NCI-H345 treated with DMSO at 0.1 percent for 48 hours (cell line): ENCODE data around the gene EML6.

Experiments used
- DNase-seq: peaks from one replicate; lab custom pipeline; 2025; ENCODE audit not compliant: unreplicated experiment; lab: John Stamatoyannopoulos, UW

The EML6 gene

GRCh38 chr2:54902763-54903162 lies 179.3 kb downstream of the EML6 start:
- no peak for DNase-seq

GRCh38 chr2:54903736-54904554 lies 180.5 kb downstream of the EML6 start:
- no peak for DNase-seq

- DNase-seq = no peak
Measured at GRCh38 chr2:54904836-54905235, 181.4 kb downstream of the EML6 start.

GRCh38 chr2:54906716-54907115 lies 183.3 kb downstream of the EML6 start:
- DNase-seq = no peak

GRCh38 chr2:54907663-54908062 lies 184.2 kb downstream of the EML6 start:
- no peak for DNase-seq

GRCh38 chr2:54908591-54908990 lies 185.1 kb downstream of the EML6 start:
- no peak for DNase-seq

- no peak for DNase-seq
Measured at GRCh38 chr2:54909001-54909400, 185.5 kb downstream of the EML6 start.

- DNase-seq = no peak
Measured at GRCh38 chr2:54912305-54912704, 188.8 kb downstream of the EML6 start.

- DNase-seq = no peak
Measured at GRCh38 chr2:54912893-54913292, 189.4 kb downstream of the EML6 start.

- DNase-seq = no peak
Measured at GRCh38 chr2:54914637-54915036, 191.2 kb downstream of the EML6 start.

GRCh38 chr2:54915101-54915500 lies 191.6 kb downstream of the EML6 start:
- DNase-seq = no peak

- DNase-seq = no peak
Measured at GRCh38 chr2:54916637-54917036, 193.2 kb downstream of the EML6 start.

- no peak for DNase-seq
Measured at GRCh38 chr2:54918647-54919280, 195.3 kb downstream of the EML6 start.

- DNase-seq = no peak
Measured at GRCh38 chr2:54920660-54921059, 197.2 kb downstream of the EML6 start.

GRCh38 chr2:54924121-54924520 lies 200.7 kb downstream of the EML6 start:
- no peak for DNase-seq

- DNase-seq = no peak
Measured at GRCh38 chr2:54925022-54925421, 201.6 kb downstream of the EML6 start.

- DNase-seq = no peak
Measured at GRCh38 chr2:54927085-54927750, 203.8 kb downstream of the EML6 start.

GRCh38 chr2:54927751-54928615 lies 204.5 kb downstream of the EML6 start:
- DNase-seq = no peak

- no peak for DNase-seq
Measured at GRCh38 chr2:54928719-54929118, 205.3 kb downstream of the EML6 start.

GRCh38 chr2:54931473-54931872 lies 208.0 kb downstream of the EML6 start:
- DNase-seq = no peak

- DNase-seq = no peak
Measured at GRCh38 chr2:54935389-54935788, 211.9 kb downstream of the EML6 start.
